Vagina (tissue), 2 donors: Measurements from ENCODE around the gene ARHGEF28.

Source experiments
- POLR2AphosphoS5 ChIP-seq, 2 donors: sonication (generic); formaldehyde crosslinking; IDR thresholded peaks; one replicate each; pipeline ENCODE4 v1.9.0; 2017; ENCODE audit warnings: antibody characterized with exemption in 2 of 2, mild to moderate bottlenecking in 2 of 2, low read depth in 1 of 2; ENCODE audit not compliant: insufficient read depth in 1 of 2
- TF ChIP-seq, protein P1 (sequence below), 3 experiments: fragments of 450-650 bp in 2 of 3; fragments of 200-600 bp in 1 of 3; sonication (generic) in 1 of 3; IDR thresholded peaks; one replicate each; pipeline ENCODE4 v1.5.1; 2017 to 2019; ENCODE audit warnings: antibody characterized with exemption in 3 of 3, mild to moderate bottlenecking in 2 of 3, moderate library complexity in 2 of 3

- no peak for TF ChIP-seq POLR2AphosphoS5 (IDR thresholded peaks at IDR 0.05; ENCODE audit: insufficient read depth in 1 of 2, low read depth in 1 of 2)
- TF ChIP-seq, protein P1, sequence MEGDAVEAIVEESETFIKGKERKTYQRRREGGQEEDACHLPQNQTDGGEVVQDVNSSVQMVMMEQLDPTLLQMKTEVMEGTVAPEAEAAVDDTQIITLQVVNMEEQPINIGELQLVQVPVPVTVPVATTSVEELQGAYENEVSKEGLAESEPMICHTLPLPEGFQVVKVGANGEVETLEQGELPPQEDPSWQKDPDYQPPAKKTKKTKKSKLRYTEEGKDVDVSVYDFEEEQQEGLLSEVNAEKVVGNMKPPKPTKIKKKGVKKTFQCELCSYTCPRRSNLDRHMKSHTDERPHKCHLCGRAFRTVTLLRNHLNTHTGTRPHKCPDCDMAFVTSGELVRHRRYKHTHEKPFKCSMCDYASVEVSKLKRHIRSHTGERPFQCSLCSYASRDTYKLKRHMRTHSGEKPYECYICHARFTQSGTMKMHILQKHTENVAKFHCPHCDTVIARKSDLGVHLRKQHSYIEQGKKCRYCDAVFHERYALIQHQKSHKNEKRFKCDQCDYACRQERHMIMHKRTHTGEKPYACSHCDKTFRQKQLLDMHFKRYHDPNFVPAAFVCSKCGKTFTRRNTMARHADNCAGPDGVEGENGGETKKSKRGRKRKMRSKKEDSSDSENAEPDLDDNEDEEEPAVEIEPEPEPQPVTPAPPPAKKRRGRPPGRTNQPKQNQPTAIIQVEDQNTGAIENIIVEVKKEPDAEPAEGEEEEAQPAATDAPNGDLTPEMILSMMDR (IDR thresholded peaks at IDR 0.05), result no peak
Observed at GRCh38 chr5:73962801-73963425, 336.9 kb downstream of the ARHGEF28 start.
